ENCODE data around the gene CSNK2A3.

- TF ChIP-seq CTCF (IDR thresholded peaks at IDR 0.05) (no peak), POLR2A (IDR thresholded peaks at IDR 0.05) (no peak), EP300 (IDR thresholded peaks at IDR 0.05) (no peak)
These were observed 5.5 kb downstream of the CSNK2A3 start for GRCh38 chr11:11347592-11347991.

Data from sigmoid colon (tissue), 4 donors.